AG08395 (cell line): ENCODE results near the gene NFATC1.

Experiments used
- DNase-seq: peaks from one replicate; pipeline ENCODE4 v3.0.0; 2012; ENCODE audit warnings: mixed read lengths, low spot score

Gene NFATC1

GRCh38 chr18:79423211-79424007 is 27.7 kb downstream of the NFATC1 start:
- DNase-seq, result no peak

DNA sequence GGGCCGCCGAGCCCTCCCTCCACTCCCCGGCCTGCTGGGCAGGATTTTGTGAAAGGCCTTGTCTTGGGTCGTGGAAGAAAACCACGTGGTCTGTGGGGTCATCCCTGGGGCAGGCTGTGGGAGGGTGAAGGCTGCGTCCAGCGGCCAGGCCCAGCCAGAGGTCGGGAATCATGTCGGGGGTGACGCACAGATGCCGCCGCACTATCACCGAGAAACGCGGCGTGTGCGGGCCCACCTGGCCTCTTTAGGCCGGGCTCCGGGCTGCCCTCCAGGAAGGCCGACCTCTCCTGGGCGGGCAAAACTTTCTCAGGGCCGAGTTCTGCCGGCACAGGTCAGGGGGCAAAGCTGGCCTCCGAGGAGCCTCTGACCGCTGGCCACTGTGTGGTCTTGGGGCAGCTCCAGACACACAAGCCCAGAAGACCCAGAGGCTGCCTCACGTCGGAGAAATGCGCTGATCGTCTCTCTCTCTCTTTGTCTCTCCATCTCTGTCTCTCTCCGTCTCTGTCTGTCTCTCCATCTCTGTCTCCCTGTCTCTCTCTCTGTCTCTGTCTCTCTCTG is 28.4 kb downstream of the NFATC1 start:
- no peak for DNase-seq

DNA sequence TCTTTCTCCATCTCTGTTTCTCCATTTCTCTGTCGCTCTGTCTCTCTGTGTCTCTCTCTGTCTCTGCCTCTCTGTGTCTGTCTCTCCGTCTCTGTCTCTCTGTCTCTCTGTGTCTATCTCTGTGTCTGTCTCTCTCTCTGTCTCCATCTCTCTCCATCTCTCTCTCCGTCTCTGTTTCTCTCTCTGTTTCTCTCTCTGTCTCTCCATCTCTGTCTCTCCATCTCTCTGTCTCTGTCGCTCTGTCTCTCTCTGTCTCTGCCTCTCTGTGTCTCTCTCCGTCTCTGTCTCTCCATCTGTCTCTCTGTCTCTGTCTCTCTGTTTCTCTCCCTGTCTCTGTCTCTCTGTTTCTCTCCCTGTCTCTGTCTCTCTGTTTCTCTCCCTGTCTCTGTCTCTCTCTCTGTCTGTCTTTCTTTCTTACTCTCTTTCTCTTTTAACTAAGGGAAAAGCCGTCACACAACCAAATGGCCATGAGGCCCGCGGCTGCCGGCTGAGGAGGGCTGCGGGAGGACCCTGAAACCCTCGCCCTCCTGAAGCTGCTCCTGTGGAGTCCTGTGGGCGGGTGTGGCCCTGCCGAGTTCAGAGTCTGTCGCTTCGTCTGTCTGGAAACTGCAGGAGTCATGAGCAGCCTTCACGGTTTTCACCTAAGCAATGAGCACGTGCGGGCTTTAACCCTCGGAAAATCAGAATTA is 29.3 kb downstream of the NFATC1 start:
- DNase-seq, result no peak

DNA sequence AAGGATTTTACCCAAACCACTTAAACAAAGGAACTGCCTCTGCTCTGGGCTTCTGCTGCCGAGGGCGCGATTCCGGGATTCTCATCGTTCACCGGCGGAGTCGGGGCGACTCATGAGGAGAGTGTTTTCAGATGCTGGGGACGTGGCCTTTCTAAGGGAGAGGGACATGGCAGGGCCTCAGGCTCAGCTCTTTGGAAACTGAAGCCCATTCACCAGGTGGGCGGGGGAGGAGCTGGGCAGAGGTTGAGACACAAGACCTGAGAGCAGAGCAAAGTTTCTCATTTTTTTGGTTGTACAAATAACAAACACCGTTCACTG is 29.8 kb downstream of the NFATC1 start:
- no peak for DNase-seq

DNA sequence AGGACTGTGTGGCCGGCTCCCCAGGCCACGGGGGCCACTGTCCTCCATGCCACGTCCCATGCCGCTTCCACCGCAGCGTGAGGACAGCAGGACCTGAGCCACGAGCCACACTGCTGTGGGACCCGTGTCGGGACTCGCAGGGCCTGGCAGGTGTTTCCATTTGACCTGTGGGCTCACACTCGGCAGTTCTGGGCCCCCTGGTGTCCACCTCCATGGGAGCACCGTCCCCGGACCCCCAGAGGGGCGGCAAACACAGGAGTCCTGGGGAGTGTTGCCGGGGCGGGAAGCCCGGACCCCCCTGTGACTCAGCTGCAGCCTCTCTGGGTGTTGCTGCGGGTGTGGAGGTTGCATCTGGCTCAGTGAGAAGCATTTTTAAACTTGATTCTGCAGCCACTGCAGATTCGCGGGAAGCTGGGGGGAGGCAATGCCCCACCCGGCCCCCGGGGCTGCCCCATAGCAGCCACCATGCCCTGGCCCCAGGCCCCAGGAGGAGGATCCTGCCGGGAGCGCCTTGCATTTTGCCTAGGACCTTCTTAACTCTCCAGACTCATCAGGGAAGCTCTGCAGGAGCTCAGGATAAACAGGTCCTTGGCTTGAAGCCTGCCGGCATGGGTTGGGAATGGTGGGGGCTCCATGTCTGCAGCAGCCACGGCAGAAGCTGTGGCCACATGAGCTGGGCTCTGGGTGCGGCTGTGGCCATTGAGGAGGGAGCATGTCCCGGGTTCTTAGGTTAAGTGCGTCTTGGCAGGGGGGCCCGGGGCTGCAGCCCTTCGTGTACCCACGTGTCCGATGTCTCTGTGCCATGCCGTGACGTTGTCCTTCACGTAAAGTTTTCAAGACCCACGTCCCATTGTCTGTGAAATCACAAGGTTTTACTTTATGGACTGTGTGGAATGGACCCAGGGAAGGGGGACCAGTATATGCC is 30.9 kb downstream of the NFATC1 start:
- DNase-seq, result no peak

GRCh38 chr18:79427368-79428225 is 31.9 kb downstream of the NFATC1 start:
- DNase-seq, result no peak

DNA sequence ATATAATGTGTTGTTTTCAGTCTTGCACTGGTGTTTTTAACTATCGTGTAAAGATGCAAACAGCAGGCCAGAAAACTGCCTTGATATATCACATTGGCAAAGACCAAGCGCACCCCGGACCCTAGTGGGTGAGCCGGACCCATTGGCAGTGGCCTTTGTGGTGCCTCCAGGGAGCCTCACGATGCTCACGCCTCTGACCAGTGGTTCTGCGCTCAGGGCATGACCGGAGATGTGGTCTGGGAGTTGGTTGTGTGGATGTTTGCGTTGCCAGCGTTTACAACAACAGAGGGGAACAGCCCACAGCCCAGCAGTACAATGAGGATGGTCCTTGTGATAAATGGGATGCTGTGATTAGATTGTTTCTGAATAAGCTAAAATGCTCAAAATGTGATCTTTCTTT is 32.6 kb downstream of the NFATC1 start:
- no peak for DNase-seq

- DNase-seq, result no peak
These were observed 33.7 kb downstream of the NFATC1 start for GRCh38 chr18:79429381-79429780.

- no peak for DNase-seq
These were observed 34.1 kb downstream of the NFATC1 start for GRCh38 chr18:79429785-79430281.

- no peak for DNase-seq
These were observed 36.8 kb downstream of the NFATC1 start for GRCh38 chr18:79432376-79433120.

DNA sequence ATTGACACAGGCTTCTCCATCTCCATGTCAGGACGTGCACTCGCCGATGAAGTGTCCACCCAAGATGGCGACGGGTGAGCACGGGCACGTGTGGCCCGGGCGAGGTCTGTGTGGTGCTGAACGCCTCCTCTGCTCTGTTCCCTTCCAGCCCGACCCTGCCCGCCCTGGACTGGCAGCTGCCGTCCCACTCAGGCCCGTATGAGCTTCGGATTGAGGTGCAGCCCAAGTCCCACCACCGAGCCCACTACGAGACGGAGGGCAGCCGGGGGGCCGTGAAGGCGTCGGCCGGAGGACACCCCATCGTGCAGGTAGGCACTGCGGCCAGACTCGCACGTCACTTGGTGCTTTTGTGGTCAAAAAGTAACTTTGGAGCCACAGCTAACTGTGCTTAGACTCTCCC is 37.7 kb downstream of the NFATC1 start:
- no peak for DNase-seq

GRCh38 chr18:79434607-79435401 is 39.1 kb downstream of the NFATC1 start:
- no peak for DNase-seq

DNA sequence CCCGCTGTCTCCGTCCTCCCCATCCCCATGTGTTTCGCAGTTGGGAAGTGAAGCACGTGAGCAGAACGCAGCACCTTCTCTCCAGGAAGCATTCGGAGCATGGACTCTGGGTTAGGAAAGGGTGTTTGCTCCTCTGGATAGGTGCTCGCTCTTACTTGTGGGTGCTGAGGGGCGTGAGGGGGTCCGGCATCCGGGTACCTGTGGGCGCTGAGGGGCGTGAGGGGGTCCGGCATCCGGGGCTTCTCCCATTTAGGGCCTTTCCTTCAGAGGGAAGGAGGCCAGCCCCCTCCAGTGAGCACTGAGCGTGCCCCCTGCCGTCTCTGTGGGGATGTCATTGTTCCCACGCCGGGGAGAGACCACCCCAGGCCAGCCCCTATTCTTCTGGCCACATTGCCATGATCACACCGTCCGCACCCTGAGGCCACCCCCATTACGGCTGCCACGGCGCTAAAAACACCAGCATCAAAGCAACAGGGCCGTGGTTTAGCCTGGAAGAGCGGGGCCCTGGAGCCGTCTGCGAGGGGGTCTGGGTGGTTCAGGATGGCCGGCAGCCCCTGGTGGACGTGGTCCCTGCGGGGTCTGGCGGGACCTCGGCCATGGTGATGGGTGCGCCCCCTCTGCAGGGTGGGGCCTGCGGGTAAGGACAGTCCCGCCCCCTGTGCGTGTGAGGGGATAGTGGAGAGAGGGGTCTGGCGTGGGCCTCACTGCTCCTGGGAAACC is 41.0 kb downstream of the NFATC1 start:
- DNase-seq, result no peak

DNA sequence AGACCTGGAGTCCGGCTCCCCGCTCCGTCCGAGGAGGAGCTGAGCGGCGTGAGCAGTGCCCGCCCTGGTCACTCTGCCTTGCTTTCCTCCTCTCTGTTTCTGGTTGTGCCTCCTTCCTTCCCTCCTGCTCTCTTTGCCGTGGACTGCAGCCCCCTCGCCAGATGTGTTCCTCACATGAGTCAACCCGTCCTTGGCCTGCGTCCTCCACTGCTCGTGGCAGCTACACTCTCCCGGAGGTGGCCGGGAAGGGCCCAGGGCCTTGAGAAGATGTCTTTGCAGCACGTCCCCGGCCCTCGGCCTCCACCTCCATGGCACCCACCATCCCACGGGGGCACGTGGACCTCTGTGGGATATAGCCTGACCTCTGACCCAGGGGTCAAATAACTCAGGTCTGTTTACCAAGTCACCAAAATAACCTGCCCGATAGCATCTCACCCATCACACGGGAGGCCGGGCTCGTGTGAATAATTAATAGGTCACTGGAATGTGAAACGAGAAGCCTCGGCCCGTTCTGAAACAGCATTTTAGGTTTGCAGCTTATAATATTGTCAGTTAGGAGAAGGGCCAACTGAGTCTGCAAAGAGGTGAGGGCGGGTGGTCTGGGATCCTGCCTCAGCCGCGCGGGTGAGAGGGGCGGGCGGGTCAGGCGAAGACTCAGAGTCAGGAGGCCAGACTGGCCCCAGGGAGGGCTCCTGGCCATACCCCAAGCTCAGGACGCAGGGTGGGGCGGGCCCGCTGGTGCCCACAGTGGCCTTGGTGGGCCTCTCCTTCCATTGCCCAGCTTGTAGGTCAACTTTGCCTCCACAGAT is 42.6 kb downstream of the NFATC1 start:
- no peak for DNase-seq

- DNase-seq, result peak; percentile 61
These were observed 43.3 kb downstream of the NFATC1 start for GRCh38 chr18:79438898-79439627.

DNA sequence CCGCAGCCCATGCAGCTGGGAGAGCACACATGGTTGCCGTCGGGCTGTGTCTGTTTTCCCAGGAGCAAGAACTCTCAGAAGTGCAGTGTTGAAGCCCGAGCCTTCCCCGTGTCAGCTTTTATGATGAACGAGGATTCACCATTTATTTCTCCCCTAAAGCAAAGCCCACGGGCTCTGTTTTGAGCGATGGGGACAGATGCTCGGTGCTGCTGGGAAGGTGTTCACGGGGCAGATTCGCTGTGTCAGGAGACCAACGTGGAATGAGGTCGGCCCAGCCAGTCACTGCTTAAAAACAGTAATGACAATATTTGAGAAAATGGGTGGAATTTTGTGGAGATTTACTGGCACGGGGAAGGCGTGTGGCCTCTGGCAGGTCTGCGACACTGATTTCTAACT is 43.9 kb downstream of the NFATC1 start:
- no peak for DNase-seq

- DNase-seq, result no peak
These were observed 44.8 kb downstream of the NFATC1 start for GRCh38 chr18:79440316-79441110.
